Peyer's patch (tissue), 4 donors: ENCODE measurements around the gene SEC61A2.

Experiments
- POLR2A ChIP-seq, 2 donors: fragments of 450-650 bp; IDR thresholded peaks; one replicate each; pipeline ENCODE4 v1.5.1; 2017; ENCODE audit warnings: antibody characterized with exemption in 2 of 2, mild to moderate bottlenecking in 2 of 2, moderate library complexity in 2 of 2
- TF ChIP-seq, protein P1 (sequence below), 6 experiments: fragments of 450-650 bp in 4 of 6; fragments of 200-600 bp in 2 of 6; sonication (generic) in 1 of 6; IDR thresholded peaks; one replicate each; pipeline ENCODE4 v1.5.1; 2017 to 2019; ENCODE audit warnings: antibody characterized with exemption in 6 of 6, mild to moderate bottlenecking in 3 of 6, moderate library complexity in 1 of 6

- TF ChIP-seq POLR2A (IDR thresholded peaks at IDR 0.05), result no peak
- TF ChIP-seq, protein P1, sequence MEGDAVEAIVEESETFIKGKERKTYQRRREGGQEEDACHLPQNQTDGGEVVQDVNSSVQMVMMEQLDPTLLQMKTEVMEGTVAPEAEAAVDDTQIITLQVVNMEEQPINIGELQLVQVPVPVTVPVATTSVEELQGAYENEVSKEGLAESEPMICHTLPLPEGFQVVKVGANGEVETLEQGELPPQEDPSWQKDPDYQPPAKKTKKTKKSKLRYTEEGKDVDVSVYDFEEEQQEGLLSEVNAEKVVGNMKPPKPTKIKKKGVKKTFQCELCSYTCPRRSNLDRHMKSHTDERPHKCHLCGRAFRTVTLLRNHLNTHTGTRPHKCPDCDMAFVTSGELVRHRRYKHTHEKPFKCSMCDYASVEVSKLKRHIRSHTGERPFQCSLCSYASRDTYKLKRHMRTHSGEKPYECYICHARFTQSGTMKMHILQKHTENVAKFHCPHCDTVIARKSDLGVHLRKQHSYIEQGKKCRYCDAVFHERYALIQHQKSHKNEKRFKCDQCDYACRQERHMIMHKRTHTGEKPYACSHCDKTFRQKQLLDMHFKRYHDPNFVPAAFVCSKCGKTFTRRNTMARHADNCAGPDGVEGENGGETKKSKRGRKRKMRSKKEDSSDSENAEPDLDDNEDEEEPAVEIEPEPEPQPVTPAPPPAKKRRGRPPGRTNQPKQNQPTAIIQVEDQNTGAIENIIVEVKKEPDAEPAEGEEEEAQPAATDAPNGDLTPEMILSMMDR (IDR thresholded peaks at IDR 0.05), result no peak
Observed at GRCh38 chr10:12213621-12214020, 84.1 kb downstream of the SEC61A2 start.
